HG03103 (cell line): ENCODE results near the gene ANXA6.

ENCODE experiments used
- ATAC-seq: cut with Tn5 transposase; IDR thresholded peaks from one replicate; pipeline ENCODE4 v1.9.1; 2021; ENCODE audit warnings: low read depth; ENCODE audit not compliant: unreplicated experiment

Gene ANXA6

GRCh38 chr5:151051066-151051930 lies 106.3 kb downstream of the ANXA6 start:
- ATAC-seq: no peak
